Heart right ventricle (tissue), 16 donors: ENCODE measurements around the gene SYNJ2. TPM values are rescaled to one million over a fixed set of nuclear protein-coding genes. Genes with fewer than 3 reads are reported as not detected.

Experiments
- ATAC-seq, 8 donors: fragments of 200-7000 bp; cut with Tn5 transposase; one replicate each; pipeline ENCODE4 v1.9.1; 2020; ENCODE audit warnings: mild to moderate bottlenecking in 8 of 8, moderate library complexity in 8 of 8, moderate number of reproducible peaks in 1 of 8
- DNase-seq, 2 donors: peaks; one replicate each; pipeline ENCODE4 v3.0.0-alpha.2; 2020
- H3K27ac ChIP-seq, 10 donors: fragments of 200-600 bp; sonication (generic) in 2 of 10; one replicate each; pipeline versions ENCODE4 v1.5.0 to v1.8.0; 2020 to 2022; ENCODE audit warnings: mild to moderate bottlenecking in 3 of 10
- H3K27me3 ChIP-seq, 7 donors: fragments of 200-600 bp; one replicate each; pipeline ENCODE4 v1.8.0; 2021 to 2022; ENCODE audit warnings: mild to moderate bottlenecking in 2 of 7
- H3K36me3 ChIP-seq, 9 donors: fragments of 200-600 bp; sonication (generic) in 1 of 9; one replicate each; pipeline versions ENCODE4 v1.5.0 to v1.8.0; 2020 to 2022; ENCODE audit warnings: mild to moderate bottlenecking in 2 of 9
- H3K4me1 ChIP-seq, 9 donors: fragments of 200-600 bp; sonication (generic) in 1 of 9; one replicate each; pipeline versions ENCODE4 v1.5.0 to v1.8.0; 2020 to 2022; ENCODE audit warnings: mild to moderate bottlenecking in 4 of 9
- H3K4me3 ChIP-seq, 10 donors: fragments of 200-600 bp; sonication (generic) in 2 of 10; one replicate each; pipeline versions ENCODE4 v1.5.0 to v1.8.0; 2020 to 2022; ENCODE audit warnings: mild to moderate bottlenecking in 7 of 10, moderate library complexity in 2 of 10
- H3K9me3 ChIP-seq, 11 donors: fragments of 200-600 bp in 10 of 11; sonication (generic) in 2 of 11; one replicate each; pipeline versions ENCODE4 v1.5.0 to v1.8.0; 2013 to 2022; ENCODE audit warnings: mild to moderate bottlenecking in 2 of 11, control low read depth in 1 of 11, moderate library complexity in 1 of 11
- WGBS, 2 donors: extraction: QIAGEN DNeasy Blood & Tissue Kit; methylation state at CpG; one replicate each; pipeline ENCODE4 v1.1.7; 2013; ENCODE audit warnings: inconsistent platforms in 1 of 2; 5-methylcytosine and 5-hydroxymethylcytosine counted together
- intact Hi-C, 10 donors: fragments of 100-400 bp; cut with DNase I; formaldehyde crosslinking; loops; one replicate each; pipeline versions ENCODE4 v1.11.1 to v1.14.2; 2022
- polyA plus RNA-seq, 2 donors: library from polyadenylated mRNA; stranded (reverse); fragments of 200-250 nt; gene quantifications; one replicate each; pipeline ENCODE4 v1.2.3, GENCODE V29; 2013
- total RNA-seq, 10 donors: library from RNA; stranded (reverse); fragmentation: NEBNext Ultra II Directional in 3 of 10; extraction: Animal tissue kit (Norgen Biotek cat#: 25700) in 3 of 10; gene quantifications; one replicate each; pipeline versions ENCODE4 v1.2.1 to v1.2.4, GENCODE V29; 2021 to 2023
- TF ChIP-seq, protein P1 (sequence below), 9 donors: fragments of 200-600 bp; sonication (generic) in 2 of 9; IDR thresholded peaks; one replicate each; pipeline versions ENCODE4 v1.5.0 to v1.8.0; 2021 to 2022; ENCODE audit warnings: antibody characterized with exemption in 9 of 9, mild to moderate bottlenecking in 5 of 9, moderate library complexity in 1 of 9
- donor health status: Arrhythmogenic right ventricular cardiomyopathy.
- donor health status: ischemic (EF 13 %, LVEDD 7.1; RV severe dilation, severe dysfunction).
- donor health status: healthy with polysubstance abuse.
- donor health status: DM: no; HTN: yes; CAD: no.
- donor health status: DM: no; HTN: no; CAD: no.
- donor health status: ischemic (EF 25% LVEDD 6.9; RV normal size, moderate dysfunction).
- donor health status: ischemic (EF 25% LVEDD 5.7; RV mildly dilated, moderate dysfunction).
- donor health status: healthy.
- donor health status: DM: yes; HTN: yes; CAD: no.
- donor health status: Ischemic cardiomyopathy.
- donor health status: ischemic (EF 35%, LVEDD 5.7; RV mildly dilated, moderate dysfunction).
- donor health status: nonischemic (EF 11% LVEDD 7.7; RV severe dilation, severe dysfunction).
- donor health status: DM: yes; HTN: yes; CAD: no.
- donor health status: PGD.
- donor health status: ischemic (EF 29% LVEDD 5.4; RV normal size, mild dysfunction).
- donor health status: nonischemic (EF 23%, LVEDD 6.1; RV moderate dilation, normal function).

The SYNJ2 gene
- total and polyA plus RNA-seq, 12 donors: 14.0 to 27.8 (median 19.0) TPM

DNA sequence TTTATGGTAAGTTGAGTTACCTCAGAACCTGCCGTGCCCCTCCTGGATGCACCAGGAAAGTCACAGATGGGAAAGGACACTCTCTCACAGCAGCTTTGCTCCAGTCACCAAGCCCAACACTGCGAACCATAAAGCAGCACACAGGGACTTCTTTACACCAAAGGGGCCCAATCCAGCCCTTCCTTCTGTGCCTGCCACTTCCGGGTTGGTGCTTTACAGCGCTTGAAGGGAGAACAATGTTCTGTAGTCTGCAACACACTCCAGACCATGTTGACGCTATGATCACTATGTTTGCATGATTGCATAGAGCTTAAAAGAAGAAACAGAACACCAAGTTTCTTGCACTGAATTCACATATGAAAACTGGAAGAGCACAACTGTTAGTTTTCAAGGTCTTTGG, 129.3 kb downstream of the SYNJ2 start:
- DNase-seq: no peak
- Histone ChIP-seq H3K9me3 (no peaks in the 10 kb centered on the region), H3K4me3 (no peak overlapping the region), H3K27ac (no peak overlapping the region), H3K36me3 (peaks cover 0 to 67% (median 4%) of the 10 kb centered on the region in 9 donors), H3K4me1 (no peaks in the 10 kb centered on the region), H3K27me3 (no peaks in the 10 kb centered on the region)
- intact Hi-C loops: no loop called here
- TF ChIP-seq, protein P1, sequence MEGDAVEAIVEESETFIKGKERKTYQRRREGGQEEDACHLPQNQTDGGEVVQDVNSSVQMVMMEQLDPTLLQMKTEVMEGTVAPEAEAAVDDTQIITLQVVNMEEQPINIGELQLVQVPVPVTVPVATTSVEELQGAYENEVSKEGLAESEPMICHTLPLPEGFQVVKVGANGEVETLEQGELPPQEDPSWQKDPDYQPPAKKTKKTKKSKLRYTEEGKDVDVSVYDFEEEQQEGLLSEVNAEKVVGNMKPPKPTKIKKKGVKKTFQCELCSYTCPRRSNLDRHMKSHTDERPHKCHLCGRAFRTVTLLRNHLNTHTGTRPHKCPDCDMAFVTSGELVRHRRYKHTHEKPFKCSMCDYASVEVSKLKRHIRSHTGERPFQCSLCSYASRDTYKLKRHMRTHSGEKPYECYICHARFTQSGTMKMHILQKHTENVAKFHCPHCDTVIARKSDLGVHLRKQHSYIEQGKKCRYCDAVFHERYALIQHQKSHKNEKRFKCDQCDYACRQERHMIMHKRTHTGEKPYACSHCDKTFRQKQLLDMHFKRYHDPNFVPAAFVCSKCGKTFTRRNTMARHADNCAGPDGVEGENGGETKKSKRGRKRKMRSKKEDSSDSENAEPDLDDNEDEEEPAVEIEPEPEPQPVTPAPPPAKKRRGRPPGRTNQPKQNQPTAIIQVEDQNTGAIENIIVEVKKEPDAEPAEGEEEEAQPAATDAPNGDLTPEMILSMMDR (IDR thresholded peaks at IDR 0.05): no peak
- ATAC-seq: no peak
- 92 to 93% methylated on average over 5 of the region's 5 CpGs for WGBS, 2 donors

DNA sequence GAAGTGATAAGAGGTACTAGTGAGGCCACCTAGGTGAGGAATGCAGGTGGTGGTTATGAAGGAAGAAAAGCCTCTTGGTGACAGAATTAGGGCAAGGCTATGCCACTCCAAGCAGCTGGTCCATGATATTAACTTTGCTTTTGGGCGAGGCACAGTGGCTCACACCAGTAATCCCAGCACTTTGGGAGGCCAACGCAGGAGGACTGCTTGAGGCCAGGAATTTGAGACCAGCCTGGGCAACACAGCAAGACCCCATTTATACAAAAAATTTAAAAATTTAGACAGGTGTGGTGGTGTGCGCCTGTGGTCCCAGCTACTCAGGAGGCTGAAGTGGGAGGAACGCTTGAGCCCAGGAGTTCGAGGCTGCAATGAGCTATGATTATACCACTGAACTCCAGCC, 130.3 kb downstream of the SYNJ2 start:
- 98 to 99% methylated on average over 5 of the region's 5 CpGs for WGBS, 2 donors
- no peaks in the 10 kb centered on the region for H3K4me1 ChIP-seq
- DNase-seq (no peak), ATAC-seq (no peak)
- no peaks in the 10 kb centered on the region for H3K27me3 ChIP-seq
- H3K36me3 ChIP-seq: peaks cover 0 to 68% (median 4%) of the 10 kb centered on the region in 9 donors
- intact Hi-C loops: no loop called here
- H3K9me3 ChIP-seq: no peaks in the 10 kb centered on the region
- H3K4me3 ChIP-seq: no peak overlapping the region
- H3K27ac ChIP-seq: no peak overlapping the region
- TF ChIP-seq, protein P1 (IDR thresholded peaks at IDR 0.05): no peak

- Histone ChIP-seq H3K27me3 (no peaks in the 10 kb centered on the region), H3K4me1 (no peaks in the 10 kb centered on the region), H3K9me3 (no peaks in the 10 kb centered on the region), H3K36me3 (peaks cover 0 to 81% (median 4%) of the 10 kb centered on the region in 9 donors), H3K4me3 (no peak overlapping the region), H3K27ac (no peak overlapping the region)
- ATAC-seq (no peak), DNase-seq (no peak)
- intact Hi-C loops: no loop called here
- TF ChIP-seq, protein P1 (IDR thresholded peaks at IDR 0.05): no peak
Measured at GRCh38 chr6:158113802-158114201, 132.1 kb downstream of the SYNJ2 start.

DNA sequence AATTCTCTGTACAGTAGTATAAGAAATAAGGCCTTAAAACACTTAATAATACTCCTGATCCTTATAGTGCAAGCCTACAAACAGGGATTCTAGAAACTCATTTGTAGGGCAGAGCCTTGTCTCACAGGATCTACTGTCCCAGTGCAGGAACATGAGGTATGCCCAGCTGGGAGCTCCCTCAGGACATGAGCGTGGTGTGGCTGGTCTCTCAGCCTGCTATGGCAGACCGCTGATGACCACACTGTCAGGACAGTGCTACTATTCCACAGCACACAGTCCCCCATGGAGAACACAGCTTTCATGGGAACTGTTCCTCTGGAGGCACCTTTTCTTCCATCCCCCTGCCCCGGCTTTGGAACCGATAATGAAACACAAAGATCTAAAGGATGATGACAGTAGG, 133.4 kb downstream of the SYNJ2 start:
- H3K9me3 ChIP-seq: no peaks in the 10 kb centered on the region
- WGBS, 2 donors: 94 to 99% methylated on average over 4 of the region's 4 CpGs
- H3K4me1 ChIP-seq: no peaks in the 10 kb centered on the region
- intact Hi-C loops: no loop called here
- ATAC-seq (no peak), DNase-seq (no peak)
- peaks cover 0 to 82% (median 0%) of the 10 kb centered on the region in 9 donors for H3K36me3 ChIP-seq
- no peak overlapping the region for H3K27ac ChIP-seq
- H3K4me3 ChIP-seq: no peak overlapping the region
- TF ChIP-seq, protein P1 (IDR thresholded peaks at IDR 0.05): no peak
- H3K27me3 ChIP-seq: no peaks in the 10 kb centered on the region
